A673 (cell line): ENCODE measurements around the gene RMND5A.

Experiments used
- CTCF ChIP-seq: fragments of 300-800, 200-600 bp; sonication (generic); conservative IDR thresholded peaks from 2 replicates; pipeline ENCODE4 v1.5.1; 2017; ENCODE audit warnings: low read depth, mild to moderate bottlenecking, antibody characterized with exemption, low read length, moderate library complexity, mixed read lengths
- EZH2 ChIP-seq: fragments of 200-600 bp; sonication (generic); IDR thresholded peaks from 2 replicates; pipeline ENCODE4 v1.6.1; 2017; ENCODE audit warnings: borderline replicate concordance, low read depth, mild to moderate bottlenecking, mixed read lengths, antibody characterized with exemption, low read length; ENCODE audit not compliant: poor library complexity, severe bottlenecking

GRCh38 chr2:86697551-86698104, 22.5 kb upstream of the RMND5A start:
- TF ChIP-seq CTCF = no peak
- TF ChIP-seq EZH2 = no peak
